ENCODE data around the gene MAD2L1BP.

- TF ChIP-seq CTCF (IDR thresholded peaks at IDR 0.05; ENCODE audit: insufficient read depth, low read length) (no peak), REST (IDR thresholded peaks at IDR 0.05; ENCODE audit: insufficient replicate concordance, low read depth) (no peak), SPI1 (IDR thresholded peaks at IDR 0.05; ENCODE audit: borderline replicate concordance, low read depth) (no peak), POLR2AphosphoS5 (IDR thresholded peaks at IDR 0.05; ENCODE audit: low read depth) (no peak; the same call in 1 of the 2 replicates), GABPA (IDR thresholded peaks at IDR 0.05; ENCODE audit: low read depth) (no peak)
Measured at GRCh38 chr6:43623880-43624785, 11.5 kb upstream of the MAD2L1BP start.

All from HL-60 (cell line).